Thyroid gland (tissue), 4 donors: ENCODE results near the gene MYL11. TPM values are rescaled to one million over a fixed set of nuclear protein-coding genes. Genes with fewer than 3 reads are reported as not detected.

Experiments used
- DNase-seq, 2 donors: peaks; one replicate each; pipeline ENCODE4 v3.0.0-alpha.2; 2019
- H3K27ac ChIP-seq, 3 donors: fragments of 200-600 bp; sonication (generic); 1 replicate in 2 of 3; 2 replicates in 1 of 3; pipeline ENCODE4 v1.5.1; 2016 to 2019; ENCODE audit warnings: mild to moderate bottlenecking in 1 of 3, moderate library complexity in 1 of 3
- H3K27me3 ChIP-seq: fragments of 200-600 bp; sonication (generic); one replicate; pipeline ENCODE4 v1.5.1; 2019
- H3K36me3 ChIP-seq, 2 donors: fragments of 200-600 bp; sonication (generic); one replicate each; pipeline ENCODE4 v1.5.1; 2016 to 2019
- H3K4me1 ChIP-seq, 2 donors: fragments of 200-600 bp; sonication (generic); one replicate each; pipeline ENCODE4 v1.5.1; 2017 to 2019
- H3K4me3 ChIP-seq, 3 donors: fragments of 200-600 bp; sonication (generic); replicated peaks in 1 of 3; 1 replicate in 2 of 3; 2 replicates in 1 of 3; pipeline ENCODE4 v1.5.1; 2016; ENCODE audit warnings: mild to moderate bottlenecking in 1 of 3
- H3K9me3 ChIP-seq: fragments of 200-600 bp; sonication (generic); one replicate; pipeline ENCODE4 v1.5.1; 2017
- CTCF ChIP-seq, 6 experiments: fragments of 200-600 bp in 3 of 6; fragments of 450-650 bp in 3 of 6; sonication (generic) in 3 of 6; IDR thresholded peaks; one replicate each; pipeline ENCODE4 v1.5.1; 2016 to 2019; ENCODE audit warnings: antibody characterized with exemption in 6 of 6, mild to moderate bottlenecking in 2 of 6, inconsistent platforms in 1 of 6, moderate library complexity in 1 of 6
- POLR2A ChIP-seq, 2 donors: fragments of 450-650 bp; IDR thresholded peaks; one replicate each; pipeline ENCODE4 v1.6.1; 2017; ENCODE audit warnings: antibody characterized with exemption in 2 of 2, mild to moderate bottlenecking in 2 of 2, moderate library complexity in 1 of 2
- WGBS, 2 donors: methylation state at CpG; one replicate each; pipeline ENCODE4 v1.1.5; 2017; 5-methylcytosine and 5-hydroxymethylcytosine counted together
- intact Hi-C: fragments of 100-400 bp; cut with DNase I; formaldehyde crosslinking; loops from one replicate; pipeline ENCODE4 v1.15.1; 2023
- total RNA-seq, 4 donors: library from RNA; depleted of rRNA; stranded (reverse); fragments of >200 nt; gene quantifications; one replicate each; pipeline ENCODE4 v1.2.3, GENCODE V29; 2016

The MYL11 gene
- total RNA-seq, 4 donors from 2014 or later: not detected

GRCh38 chr16:30358577-30358936, 16.0 kb upstream of the MYL11 start:
- peaks cover 24% of the 10 kb centered on the region in 2 donors for H3K36me3 ChIP-seq

GRCh38 chr16:30358990-30359870, 15.4 kb upstream of the MYL11 start:
- TF ChIP-seq POLR2A (IDR thresholded peaks at IDR 0.05): no peak
- no peak for TF ChIP-seq CTCF (IDR thresholded peaks at IDR 0.05)
- peaks cover 21 to 23% of the 10 kb centered on the region in 2 donors for H3K36me3 ChIP-seq
- intact Hi-C loops: no loop called here
- no peaks in the 10 kb centered on the region for H3K27me3 ChIP-seq
- H3K4me1 ChIP-seq: peaks cover 16% of the 10 kb centered on the region in 2 donors
- DNase-seq: no peak
- WGBS, 2 donors: 92 to 95% methylated on average over 10 to 23 of the region's 28 CpGs
- no peak overlapping the region for H3K4me3 ChIP-seq
- no peak overlapping the region for H3K27ac ChIP-seq
- no peaks in the 10 kb centered on the region for H3K9me3 ChIP-seq

More at GRCh38 chr16:30358577-30358936, 16.0 kb upstream of the MYL11 start:
- no peaks in the 10 kb centered on the region for H3K9me3 ChIP-seq
- DNase-seq: no peak
- whole genome bisulfite sequencing, 2 donors: 97 to 100% methylated on average over 7 of the region's 9 CpGs
- TF ChIP-seq CTCF (IDR thresholded peaks at IDR 0.05) (no peak), POLR2A (IDR thresholded peaks at IDR 0.05) (no peak)
- no peak overlapping the region for H3K27ac ChIP-seq
- no peaks in the 10 kb centered on the region for H3K27me3 ChIP-seq
- intact Hi-C loops: no loop called here
- no peak overlapping the region for H3K4me3 ChIP-seq
- peaks cover 23% of the 10 kb centered on the region in 2 donors for H3K4me1 ChIP-seq

- Histone ChIP-seq H3K4me1 (peaks cover 13 to 14% of the 10 kb centered on the region in 2 donors), H3K36me3 (peaks cover 23 to 26% of the 10 kb centered on the region in 2 donors), H3K4me3 (no peak overlapping the region), H3K27ac (no peak overlapping the region), H3K9me3 (no peaks in the 10 kb centered on the region), H3K27me3 (no peaks in the 10 kb centered on the region)
- 85 to 89% methylated on average over 6 of the region's 6 CpGs for WGBS, 2 donors
- intact Hi-C loops: no loop called here
- DNase-seq: no peak
- no peak for TF ChIP-seq POLR2A (IDR thresholded peaks at IDR 0.05)
Observed at GRCh38 chr16:30359871-30360170, 14.8 kb upstream of the MYL11 start.

- DNase-seq: no peak
- H3K27ac ChIP-seq: no peak overlapping the region
- intact Hi-C loops: no loop called here
- H3K4me1 ChIP-seq: peaks cover 4 to 13% of the 10 kb centered on the region in 2 donors
- H3K27me3 ChIP-seq: no peaks in the 10 kb centered on the region
- H3K9me3 ChIP-seq: no peaks in the 10 kb centered on the region
- TF ChIP-seq CTCF (IDR thresholded peaks at IDR 0.05): no peak
- TF ChIP-seq POLR2A (IDR thresholded peaks at IDR 0.05): no peak
- H3K4me3 ChIP-seq: no peak overlapping the region
- WGBS, 2 donors: 97% methylated on average over 7 of the region's 7 CpGs
- H3K36me3 ChIP-seq: peaks cover 25 to 32% of the 10 kb centered on the region in 2 donors
Observed at GRCh38 chr16:30361180-30361579, 13.4 kb upstream of the MYL11 start.

GRCh38 chr16:30365200-30365599, 9.4 kb upstream of the MYL11 start:
- Histone ChIP-seq H3K36me3 (peaks cover 2 to 12% of the 10 kb centered on the region in 2 donors), H3K4me1 (peaks cover 16 to 32% of the 10 kb centered on the region in 2 donors), H3K9me3 (no peaks in the 10 kb centered on the region), H3K27me3 (no peaks in the 10 kb centered on the region), H3K27ac (no peak overlapping the region), H3K4me3 (no peak overlapping the region)
- no peak for TF ChIP-seq POLR2A (IDR thresholded peaks at IDR 0.05)
- no peak for TF ChIP-seq CTCF (IDR thresholded peaks at IDR 0.05)
- no peak for DNase-seq
- 88 to 94% methylated on average over 9 to 10 of the region's 10 CpGs for WGBS, 2 donors
- intact Hi-C loops: no loop called here
